Stimulated activated memory B cell treated with anti-CD40 and anti-IgM and Interleukin-4, amounts not matched to agents 10 μg/mL and 1 μg/mL and 100 μg/mL, for 72 hours (primary cell): ENCODE results near the gene NAV2.
"Not testable (repeated sequence)": the region's sequence is repeated elsewhere in the genome, so short reads cannot be mapped to it uniquely, and the experiment has no call there.

Experiments
- ATAC-seq: fragments of 150-1000 bp; cut with Tn5 transposase; 2 replicates; pipeline ENCODE4 v1.10.0; 2021
- H3K27ac Mint-ChIP-seq: one replicate; pipeline ENCODE4 v1.8.0; 2022; ENCODE audit warnings: mild to moderate bottlenecking, mixed read lengths
- H3K27me3 Mint-ChIP-seq: one replicate; pipeline ENCODE4 v1.8.0; 2022; ENCODE audit warnings: mixed read lengths
- H3K36me3 Mint-ChIP-seq: one replicate; pipeline ENCODE4 v1.8.0; 2022; ENCODE audit warnings: mixed read lengths
- H3K4me1 Mint-ChIP-seq: one replicate; pipeline ENCODE4 v1.8.0; 2022; ENCODE audit warnings: mixed read lengths
- H3K4me3 Mint-ChIP-seq: one replicate; pipeline ENCODE4 v1.8.0; 2022; ENCODE audit warnings: mild to moderate bottlenecking, moderate library complexity, mixed read lengths
- H3K9me3 Mint-ChIP-seq: one replicate; pipeline ENCODE4 v1.8.0; 2022; ENCODE audit warnings: mixed read lengths

NAV2 gene

GRCh38 chr11:19951558-19952115 lies 239.0 kb downstream of the NAV2 start:
- Mint-ChIP-seq H3K27me3 (peaks cover 23% of the 10 kb centered on the region), H3K4me1 (peaks cover 14% of the 10 kb centered on the region), H3K27ac (peak overlapping the region; percentile 20), H3K9me3 (no peaks in the 10 kb centered on the region), H3K4me3 (peak overlapping the region; percentile 64), H3K36me3 (no peaks in the 10 kb centered on the region)
- peak; percentile 80 for ATAC-seq

GRCh38 chr11:19952116-19952605 lies 239.5 kb downstream of the NAV2 start:
- Mint-ChIP-seq H3K27me3 (peaks cover 20% of the 10 kb centered on the region), H3K27ac (no peak overlapping the region), H3K4me1 (peaks cover 14% of the 10 kb centered on the region), H3K4me3 (no peak overlapping the region), H3K9me3 (no peaks in the 10 kb centered on the region), H3K36me3 (no peaks in the 10 kb centered on the region)
- ATAC-seq, result no peak

GRCh38 chr11:19952911-19953310 lies 240.3 kb downstream of the NAV2 start:
- ATAC-seq, result no peak
- Mint-ChIP-seq H3K4me1 (peaks cover 14% of the 10 kb centered on the region), H3K4me3 (no peak overlapping the region)

GRCh38 chr11:19953336-19953735 lies 240.7 kb downstream of the NAV2 start:
- Mint-ChIP-seq H3K4me1 (peaks cover 14% of the 10 kb centered on the region), H3K27ac (no peak overlapping the region), H3K27me3 (peaks cover 23% of the 10 kb centered on the region), H3K4me3 (no peak overlapping the region), H3K36me3 (no peaks in the 10 kb centered on the region), H3K9me3 (no peaks in the 10 kb centered on the region)
- ATAC-seq, result no peak

More at GRCh38 chr11:19952911-19953310, 240.3 kb downstream of the NAV2 start:
- H3K36me3 Mint-ChIP-seq, result no peaks in the 10 kb centered on the region
- H3K9me3 Mint-ChIP-seq, result no peaks in the 10 kb centered on the region
- H3K27me3 Mint-ChIP-seq, result peaks cover 23% of the 10 kb centered on the region
- no peak overlapping the region for H3K27ac Mint-ChIP-seq

GRCh38 chr11:19953909-19954308 lies 241.3 kb downstream of the NAV2 start:
- H3K27me3 Mint-ChIP-seq, result peaks cover 21% of the 10 kb centered on the region
- ATAC-seq, result peak; percentile 9
- H3K4me3 Mint-ChIP-seq, result no peak overlapping the region
- H3K4me1 Mint-ChIP-seq, result peaks cover 19% of the 10 kb centered on the region
- no peak overlapping the region for H3K27ac Mint-ChIP-seq
- no peaks in the 10 kb centered on the region for H3K36me3 Mint-ChIP-seq
- no peaks in the 10 kb centered on the region for H3K9me3 Mint-ChIP-seq

GRCh38 chr11:19954899-19955298 lies 242.3 kb downstream of the NAV2 start:
- H3K4me3 Mint-ChIP-seq, result no peak overlapping the region
- H3K27me3 Mint-ChIP-seq, result peaks cover 11% of the 10 kb centered on the region
- H3K27ac Mint-ChIP-seq, result no peak overlapping the region
- peaks cover 29% of the 10 kb centered on the region for H3K4me1 Mint-ChIP-seq
- ATAC-seq, result no peak
- no peaks in the 10 kb centered on the region for H3K36me3 Mint-ChIP-seq
- H3K9me3 Mint-ChIP-seq, result no peaks in the 10 kb centered on the region

GRCh38 chr11:19955660-19956059 lies 243.0 kb downstream of the NAV2 start:
- no peak for ATAC-seq
- Mint-ChIP-seq H3K9me3 (no peaks in the 10 kb centered on the region), H3K36me3 (no peaks in the 10 kb centered on the region), H3K4me1 (peaks cover 29% of the 10 kb centered on the region), H3K27ac (no peak overlapping the region), H3K27me3 (peaks cover 10% of the 10 kb centered on the region), H3K4me3 (no peak overlapping the region)

- peaks cover 10% of the 10 kb centered on the region for H3K27me3 Mint-ChIP-seq
- no peaks in the 10 kb centered on the region for H3K36me3 Mint-ChIP-seq
- peaks cover 24% of the 10 kb centered on the region for H3K4me1 Mint-ChIP-seq
- H3K9me3 Mint-ChIP-seq, result no peaks in the 10 kb centered on the region
- ATAC-seq, result no peak
- no peak overlapping the region for H3K4me3 Mint-ChIP-seq
- no peak overlapping the region for H3K27ac Mint-ChIP-seq
These were observed 243.6 kb downstream of the NAV2 start for GRCh38 chr11:19956228-19956627.

GRCh38 chr11:19957294-19957943 lies 244.8 kb downstream of the NAV2 start:
- ATAC-seq, result no peak
- no peak overlapping the region for H3K4me3 Mint-ChIP-seq
- H3K27ac Mint-ChIP-seq, result no peak overlapping the region

GRCh38 chr11:19958204-19958603 lies 245.6 kb downstream of the NAV2 start:
- peaks cover 15% of the 10 kb centered on the region for H3K4me1 Mint-ChIP-seq
- H3K27ac Mint-ChIP-seq, result no peak overlapping the region
- no peaks in the 10 kb centered on the region for H3K36me3 Mint-ChIP-seq
- H3K4me3 Mint-ChIP-seq, result no peak overlapping the region
- H3K27me3 Mint-ChIP-seq, result peaks cover 10% of the 10 kb centered on the region
- H3K9me3 Mint-ChIP-seq, result no peaks in the 10 kb centered on the region
- ATAC-seq, result no peak

More at GRCh38 chr11:19957294-19957943, 244.8 kb downstream of the NAV2 start:
- Mint-ChIP-seq H3K4me1 (peaks cover 15% of the 10 kb centered on the region), H3K36me3 (no peaks in the 10 kb centered on the region), H3K27me3 (peaks cover 10% of the 10 kb centered on the region), H3K9me3 (no peaks in the 10 kb centered on the region)

GRCh38 chr11:19959210-19959609 lies 246.6 kb downstream of the NAV2 start:
- ATAC-seq, result peak; percentile 72
- H3K4me1 Mint-ChIP-seq, result peaks cover 15% of the 10 kb centered on the region
- no peak overlapping the region for H3K4me3 Mint-ChIP-seq
- H3K27me3 Mint-ChIP-seq, result peaks cover 10% of the 10 kb centered on the region
- no peak overlapping the region for H3K27ac Mint-ChIP-seq
- H3K36me3 Mint-ChIP-seq, result no peaks in the 10 kb centered on the region
- no peaks in the 10 kb centered on the region for H3K9me3 Mint-ChIP-seq

- peak; percentile 7 for ATAC-seq
- Mint-ChIP-seq H3K4me1 (peaks cover 15% of the 10 kb centered on the region), H3K36me3 (no peaks in the 10 kb centered on the region), H3K27ac (no peak overlapping the region), H3K4me3 (no peak overlapping the region), H3K27me3 (peaks cover 10% of the 10 kb centered on the region), H3K9me3 (no peaks in the 10 kb centered on the region)
These were observed 247.0 kb downstream of the NAV2 start for GRCh38 chr11:19959648-19960059.

- not testable (repeated sequence) for H3K4me3 Mint-ChIP-seq, ATAC-seq, H3K27ac Mint-ChIP-seq, H3K36me3 Mint-ChIP-seq, H3K9me3 Mint-ChIP-seq
- peaks cover 17% of the 10 kb centered on the region for H3K27me3 Mint-ChIP-seq
- peaks cover 15% of the 10 kb centered on the region for H3K4me1 Mint-ChIP-seq
These were observed 247.8 kb downstream of the NAV2 start for GRCh38 chr11:19960410-19960809.

- Mint-ChIP-seq H3K36me3 (no peaks in the 10 kb centered on the region), H3K4me3 (no peak overlapping the region), H3K9me3 (no peaks in the 10 kb centered on the region), H3K27ac (no peak overlapping the region), H3K27me3 (peaks cover 23% of the 10 kb centered on the region), H3K4me1 (peaks cover 15% of the 10 kb centered on the region)
- ATAC-seq, result no peak
These were observed 248.6 kb downstream of the NAV2 start for GRCh38 chr11:19961225-19961624.

- ATAC-seq, result no peak
- H3K9me3 Mint-ChIP-seq, result no peaks in the 10 kb centered on the region
- H3K27ac Mint-ChIP-seq, result no peak overlapping the region
- peaks cover 15% of the 10 kb centered on the region for H3K4me1 Mint-ChIP-seq
- peaks cover 28% of the 10 kb centered on the region for H3K27me3 Mint-ChIP-seq
- H3K4me3 Mint-ChIP-seq, result no peak overlapping the region
- H3K36me3 Mint-ChIP-seq, result no peaks in the 10 kb centered on the region
These were observed 249.6 kb downstream of the NAV2 start for GRCh38 chr11:19962053-19962800.
